Measurements from ENCODE around the gene TMEM109.
A peak's percentile ranks its signal among the peaks of the same experiment; 100 is the strongest.

Gene TMEM109

GRCh38 chr11:60922906-60923305 lies 8.9 kb downstream of the TMEM109 start:
- Histone ChIP-seq H3K36me3 (replicated peaks in 1 of 2; ENCODE audit: control insufficient read depth in 2 of 2, insufficient read depth in 2 of 2, low read length in 2 of 2) (peaks cover 38 to 73% of the 10 kb centered on the region in 2 donors), H3K14ac (ENCODE audit: low read length) (no peak overlapping the region), H3K4me2 (ENCODE audit: insufficient read depth, low read length, poor library complexity, severe bottlenecking) (no peak overlapping the region), H2AFZ (ENCODE audit: low read length) (no peak overlapping the region), H3K4ac (ENCODE audit: low read length) (no peak overlapping the region), H4K8ac (ENCODE audit: low read depth, low read length) (no peak overlapping the region), H3K4me3 (ENCODE audit: low read length in 2 of 2) (no peak overlapping the region), H3K79me1 (ENCODE audit: low read depth, low read length) (peaks cover 11% of the 10 kb centered on the region), H3K4me1 (ENCODE audit: control insufficient read depth in 2 of 2, insufficient read depth in 1 of 2, low read depth in 1 of 2, low read length in 2 of 2) (peaks cover 11 to 15% of the 10 kb centered on the region in 2 donors), H2BK5ac (ENCODE audit: low read length) (no peak overlapping the region), H3K9ac (ENCODE audit: low read depth, low read length, poor library complexity) (no peak overlapping the region), H2AK5ac (ENCODE audit: low read depth, low read length) (no peak overlapping the region), H3K18ac (ENCODE audit: low read length) (no peak overlapping the region), H4K91ac (ENCODE audit: low read depth, low read length, poor library complexity) (no peak overlapping the region), H2BK12ac (ENCODE audit: low read length) (no peak overlapping the region), H3K27ac (replicated peaks; ENCODE audit: low read length) (no peak overlapping the region), H3K27me3 (ENCODE audit: control insufficient read depth in 3 of 3, insufficient read depth in 3 of 3, low read depth in 1 of 3, low read length in 3 of 3) (no peaks in the 10 kb centered on the region), H3K9me3 (replicated peaks in 1 of 2; ENCODE audit: control insufficient read depth in 2 of 2, insufficient read depth in 1 of 2, low read depth in 1 of 2, low read length in 2 of 2) (no peaks in the 10 kb centered on the region), H3K23ac (ENCODE audit: low read depth, low read length, poor library complexity) (no peak overlapping the region), H2BK15ac (ENCODE audit: low read length) (no peak overlapping the region), H2BK120ac (ENCODE audit: low read depth, low read length) (no peak overlapping the region)
- DNase-seq (ENCODE audit: low spot score): no peak
- WGBS, 2 donors (ENCODE audit: extremely low coverage in 2 of 2, insufficient read length in 2 of 2, insufficient replicate concordance in 1 of 2): no CpG with 5 or more reads among the region's 6 CpGs

GRCh38 chr11:60923326-60923725 lies 9.4 kb downstream of the TMEM109 start:
- Histone ChIP-seq H3K4ac (ENCODE audit: low read length) (no peak overlapping the region), H3K4me3 (ENCODE audit: low read length in 2 of 2) (no peak overlapping the region), H2BK12ac (ENCODE audit: low read length) (no peak overlapping the region), H2AFZ (ENCODE audit: low read length) (no peak overlapping the region), H4K8ac (ENCODE audit: low read depth, low read length) (no peak overlapping the region), H3K27me3 (ENCODE audit: control insufficient read depth in 3 of 3, insufficient read depth in 3 of 3, low read depth in 1 of 3, low read length in 3 of 3) (no peaks in the 10 kb centered on the region), H2BK120ac (ENCODE audit: low read depth, low read length) (peak overlapping the region; percentile 49), H3K23ac (ENCODE audit: low read depth, low read length, poor library complexity) (no peak overlapping the region), H2BK15ac (ENCODE audit: low read length) (peak overlapping the region; percentile 7), H4K91ac (ENCODE audit: low read depth, low read length, poor library complexity) (no peak overlapping the region), H3K4me1 (ENCODE audit: control insufficient read depth in 2 of 2, insufficient read depth in 1 of 2, low read depth in 1 of 2, low read length in 2 of 2) (peaks cover 11 to 15% of the 10 kb centered on the region in 2 donors), H3K27ac (replicated peaks; ENCODE audit: low read length) (no peak overlapping the region), H3K14ac (ENCODE audit: low read length) (peak overlapping the region; percentile 13), H3K9me3 (replicated peaks in 1 of 2; ENCODE audit: control insufficient read depth in 2 of 2, insufficient read depth in 1 of 2, low read depth in 1 of 2, low read length in 2 of 2) (no peaks in the 10 kb centered on the region), H3K9ac (ENCODE audit: low read depth, low read length, poor library complexity) (no peak overlapping the region), H3K4me2 (ENCODE audit: insufficient read depth, low read length, poor library complexity, severe bottlenecking) (no peak overlapping the region), H3K79me1 (ENCODE audit: low read depth, low read length) (peaks cover 11% of the 10 kb centered on the region), H3K18ac (ENCODE audit: low read length) (peak overlapping the region; percentile 77), H2BK5ac (ENCODE audit: low read length) (peak overlapping the region; percentile 77), H3K36me3 (replicated peaks in 1 of 2; ENCODE audit: control insufficient read depth in 2 of 2, insufficient read depth in 2 of 2, low read length in 2 of 2) (peaks cover 41 to 73% of the 10 kb centered on the region in 2 donors), H2AK5ac (ENCODE audit: low read depth, low read length) (peak overlapping the region; percentile 51)
- DNase-seq (ENCODE audit: low spot score): no peak
- no CpG with 5 or more reads among the region's 5 CpGs for WGBS, 2 donors (ENCODE audit: extremely low coverage in 2 of 2, insufficient read length in 2 of 2, insufficient replicate concordance in 1 of 2)

DNA sequence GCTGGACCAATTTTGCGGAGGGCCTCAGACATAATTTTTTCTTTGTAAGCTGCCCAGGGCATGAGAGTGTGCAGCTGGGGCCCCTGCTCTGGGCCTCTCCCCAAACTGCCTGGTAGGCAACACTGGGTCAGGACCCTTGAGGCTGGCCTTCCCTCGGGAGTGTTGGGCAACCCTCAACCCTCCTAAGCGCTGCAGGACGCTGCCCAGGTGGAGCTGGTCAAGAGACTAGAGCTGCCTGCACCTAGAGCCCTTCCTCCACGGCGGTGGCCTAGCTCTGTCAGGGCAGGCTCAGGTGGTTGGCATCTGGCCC lies 9.8 kb downstream of the TMEM109 start:
- peak overlapping the region; percentile 63 for H3K4me2 ChIP-seq (ENCODE audit: insufficient read depth, low read length, poor library complexity, severe bottlenecking)
- peaks cover 9% of the 10 kb centered on the region for H3K79me1 ChIP-seq (ENCODE audit: low read depth, low read length)
- no CpG with 5 or more reads among the region's 6 CpGs for WGBS, 2 donors (ENCODE audit: extremely low coverage in 2 of 2, insufficient read length in 2 of 2, insufficient replicate concordance in 1 of 2)
- H4K8ac ChIP-seq (ENCODE audit: low read depth, low read length): no peak overlapping the region
- peaks cover 11 to 15% of the 10 kb centered on the region in 2 donors for H3K4me1 ChIP-seq (ENCODE audit: control insufficient read depth in 2 of 2, insufficient read depth in 1 of 2, low read depth in 1 of 2, low read length in 2 of 2)
- H3K4me3 ChIP-seq (ENCODE audit: low read length in 2 of 2): peak overlapping the region; percentile 1 to 57
- DNase-seq (ENCODE audit: low spot score): no peak
- peak overlapping the region; percentile 77 for H3K18ac ChIP-seq (ENCODE audit: low read length)
- peak overlapping the region; percentile 13 for H3K14ac ChIP-seq (ENCODE audit: low read length)
- peak overlapping the region; percentile 51 for H2AK5ac ChIP-seq (ENCODE audit: low read depth, low read length)
- no peak overlapping the region for H3K27ac ChIP-seq (replicated peaks; ENCODE audit: low read length)
- no peak overlapping the region for H4K91ac ChIP-seq (ENCODE audit: low read depth, low read length, poor library complexity)
- no peaks in the 10 kb centered on the region for H3K27me3 ChIP-seq (ENCODE audit: control insufficient read depth in 3 of 3, insufficient read depth in 3 of 3, low read depth in 1 of 3, low read length in 3 of 3)
- H2BK5ac ChIP-seq (ENCODE audit: low read length): peak overlapping the region; percentile 77
- peaks cover 44 to 73% of the 10 kb centered on the region in 2 donors for H3K36me3 ChIP-seq (replicated peaks in 1 of 2; ENCODE audit: control insufficient read depth in 2 of 2, insufficient read depth in 2 of 2, low read length in 2 of 2)
- H3K23ac ChIP-seq (ENCODE audit: low read depth, low read length, poor library complexity): no peak overlapping the region
- H3K9me3 ChIP-seq (replicated peaks in 1 of 2; ENCODE audit: control insufficient read depth in 2 of 2, insufficient read depth in 1 of 2, low read depth in 1 of 2, low read length in 2 of 2): no peaks in the 10 kb centered on the region
- peak overlapping the region; percentile 53 for H3K9ac ChIP-seq (ENCODE audit: low read depth, low read length, poor library complexity)
- no peak overlapping the region for H3K4ac ChIP-seq (ENCODE audit: low read length)
- peak overlapping the region; percentile 7 for H2BK15ac ChIP-seq (ENCODE audit: low read length)
- H2BK12ac ChIP-seq (ENCODE audit: low read length): peak overlapping the region; percentile 4
- peak overlapping the region; percentile 90 for H2AFZ ChIP-seq (ENCODE audit: low read length)
- H2BK120ac ChIP-seq (ENCODE audit: low read depth, low read length): peak overlapping the region; percentile 49

DNA sequence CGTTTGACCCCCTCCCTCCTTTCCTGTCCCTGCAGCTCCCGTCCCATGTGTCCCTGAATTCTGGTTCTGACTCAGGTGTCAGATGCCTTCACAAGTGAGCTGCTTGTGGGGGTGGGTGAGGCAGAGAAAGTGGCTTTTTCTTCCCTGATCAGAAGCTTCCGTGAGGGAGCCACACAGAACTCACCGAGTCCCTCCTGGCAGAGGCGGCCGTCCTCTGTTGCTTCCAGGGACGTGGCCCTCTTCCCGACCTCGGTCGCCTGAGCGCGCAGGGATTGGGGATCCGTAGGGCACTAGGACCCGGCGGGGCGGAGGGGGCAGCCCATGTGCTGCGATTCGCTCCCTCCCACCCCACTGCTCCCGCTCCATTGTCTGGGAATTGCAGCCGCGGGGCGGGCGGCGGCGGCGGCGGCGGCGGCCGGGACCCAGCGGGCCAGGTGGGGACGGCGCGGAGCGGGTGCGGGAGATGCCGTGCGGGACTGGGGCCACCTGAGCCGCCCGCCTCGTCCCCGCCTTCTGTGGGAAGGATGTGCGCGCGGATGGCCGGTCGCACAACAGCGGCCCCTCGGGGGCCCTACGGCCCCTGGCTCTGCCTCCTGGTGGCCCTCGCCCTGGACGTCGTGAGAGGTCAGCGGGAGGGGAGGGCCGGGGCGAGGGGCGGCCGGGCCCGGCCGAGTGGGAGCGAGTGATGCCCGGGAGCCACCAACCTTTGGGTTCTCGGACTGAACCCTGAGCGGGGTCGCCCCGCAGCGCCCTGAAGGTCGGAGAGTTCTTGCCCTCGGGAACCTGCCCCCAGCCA lies 10.3 kb downstream of the TMEM109 start, which contains the start of gene TMEM132A:
Gene TMEM132A (plus strand): TSS at position 351 of the 796 bp plus-strand sequence. CDS start 174 bp downstream, at position 525.
- Histone ChIP-seq H2BK120ac (ENCODE audit: low read depth, low read length) (peak within 1 kb of the TSS; percentile 49), H3K4me2 (ENCODE audit: insufficient read depth, low read length, poor library complexity, severe bottlenecking) (peak within 1 kb of the TSS; percentile 97), H2AFZ (ENCODE audit: low read length) (peak within 1 kb of the TSS; percentile 90), H3K14ac (ENCODE audit: low read length) (peak within 1 kb of the TSS; percentile 75), H3K9ac (ENCODE audit: low read depth, low read length, poor library complexity) (peak within 1 kb of the TSS; percentile 94), H3K4ac (ENCODE audit: low read length) (no peak within 1 kb of the TSS), H3K27ac (replicated peaks; ENCODE audit: low read length) (no peak within 1 kb of the TSS), H2BK5ac (ENCODE audit: low read length) (peak within 1 kb of the TSS; percentile 77), H4K91ac (ENCODE audit: low read depth, low read length, poor library complexity) (no peak within 1 kb of the TSS), H3K79me1 (ENCODE audit: low read depth, low read length) (peaks cover 9% of the 10 kb centered on the region), H4K8ac (ENCODE audit: low read depth, low read length) (peak within 1 kb of the TSS; percentile 67), H3K9me3 (replicated peaks in 1 of 2; ENCODE audit: control insufficient read depth in 2 of 2, insufficient read depth in 1 of 2, low read depth in 1 of 2, low read length in 2 of 2) (no peaks in the 10 kb centered on the region), H2BK15ac (ENCODE audit: low read length) (peak within 1 kb of the TSS; percentile 70), H3K4me1 (ENCODE audit: control insufficient read depth in 2 of 2, insufficient read depth in 1 of 2, low read depth in 1 of 2, low read length in 2 of 2) (peaks cover 11 to 15% of the 10 kb centered on the region in 2 donors), H3K18ac (ENCODE audit: low read length) (peak within 1 kb of the TSS; percentile 96), H3K23ac (ENCODE audit: low read depth, low read length, poor library complexity) (peak within 1 kb of the TSS; percentile 47), H2BK12ac (ENCODE audit: low read length) (peak within 1 kb of the TSS; percentile 75), H3K4me3 (ENCODE audit: low read length in 2 of 2) (peak within 1 kb of the TSS; percentile 57 to 96), H2AK5ac (ENCODE audit: low read depth, low read length) (peak within 1 kb of the TSS; percentile 83), H3K36me3 (replicated peaks in 1 of 2; ENCODE audit: control insufficient read depth in 2 of 2, insufficient read depth in 2 of 2, low read length in 2 of 2) (peaks cover 49 to 73% of the 10 kb centered on the region in 2 donors), H3K27me3 (ENCODE audit: control insufficient read depth in 3 of 3, insufficient read depth in 3 of 3, low read depth in 1 of 3, low read length in 3 of 3) (no peaks in the 10 kb centered on the region)
- WGBS, 2 donors (ENCODE audit: extremely low coverage in 2 of 2, insufficient read length in 2 of 2, insufficient replicate concordance in 1 of 2): no CpG with 5 or more reads among the region's 69 CpGs
- DNase-seq (ENCODE audit: low spot score): peak; percentile 63

Data from neuronal stem cell (in vitro differentiated cells).